BLaER1 treated with 17β-estradiol and CSF1 and Interleukin-3, amounts not matched to agents 10 nM and 100 nM (cell line): ENCODE results near the gene SEMA5B.

Source experiments
- H3K27ac ChIP-seq, 11 experiments: shearing (Covaris generic); formaldehyde crosslinking; 2 replicates each; pipeline ENCODE4 v1.8.1; 2022
- H3K27me3 ChIP-seq, 11 experiments: shearing (Covaris generic); formaldehyde crosslinking; 2 replicates each; pipeline ENCODE4 v1.8.1; 2022
- H3K36me3 ChIP-seq, 11 experiments: shearing (Covaris generic); formaldehyde crosslinking; 2 replicates each; pipeline ENCODE4 v1.8.1; 2022
- H3K4me1 ChIP-seq, 10 experiments: shearing (Covaris generic); formaldehyde crosslinking; 2 replicates each; pipeline ENCODE4 v1.8.1; 2022
- H3K4me2 ChIP-seq, 11 experiments: shearing (Covaris generic); formaldehyde crosslinking; 2 replicates each; pipeline ENCODE4 v1.8.1; 2022
- H3K4me3 ChIP-seq, 10 experiments: shearing (Covaris generic); formaldehyde crosslinking; 2 replicates each; pipeline ENCODE4 v1.8.1; 2022
- H3K9ac ChIP-seq, 11 experiments: shearing (Covaris generic); formaldehyde crosslinking; 2 replicates each; pipeline ENCODE4 v1.8.1; 2022
- H3K9me3 ChIP-seq, 11 experiments: shearing (Covaris generic); formaldehyde crosslinking; replicated peaks in 1 of 11; 2 replicates each; pipeline ENCODE4 v1.8.1; 2022
- H4K20me1 ChIP-seq, 11 experiments: shearing (Covaris generic); formaldehyde crosslinking; 2 replicates each; pipeline ENCODE4 v1.8.1; 2022
- Cebpa-rat ChIP-seq, 11 experiments: shearing (Covaris generic); IDR thresholded peaks; 2 replicates each; pipeline ENCODE4 v1.8.1; 2022

SEMA5B gene, protein sequence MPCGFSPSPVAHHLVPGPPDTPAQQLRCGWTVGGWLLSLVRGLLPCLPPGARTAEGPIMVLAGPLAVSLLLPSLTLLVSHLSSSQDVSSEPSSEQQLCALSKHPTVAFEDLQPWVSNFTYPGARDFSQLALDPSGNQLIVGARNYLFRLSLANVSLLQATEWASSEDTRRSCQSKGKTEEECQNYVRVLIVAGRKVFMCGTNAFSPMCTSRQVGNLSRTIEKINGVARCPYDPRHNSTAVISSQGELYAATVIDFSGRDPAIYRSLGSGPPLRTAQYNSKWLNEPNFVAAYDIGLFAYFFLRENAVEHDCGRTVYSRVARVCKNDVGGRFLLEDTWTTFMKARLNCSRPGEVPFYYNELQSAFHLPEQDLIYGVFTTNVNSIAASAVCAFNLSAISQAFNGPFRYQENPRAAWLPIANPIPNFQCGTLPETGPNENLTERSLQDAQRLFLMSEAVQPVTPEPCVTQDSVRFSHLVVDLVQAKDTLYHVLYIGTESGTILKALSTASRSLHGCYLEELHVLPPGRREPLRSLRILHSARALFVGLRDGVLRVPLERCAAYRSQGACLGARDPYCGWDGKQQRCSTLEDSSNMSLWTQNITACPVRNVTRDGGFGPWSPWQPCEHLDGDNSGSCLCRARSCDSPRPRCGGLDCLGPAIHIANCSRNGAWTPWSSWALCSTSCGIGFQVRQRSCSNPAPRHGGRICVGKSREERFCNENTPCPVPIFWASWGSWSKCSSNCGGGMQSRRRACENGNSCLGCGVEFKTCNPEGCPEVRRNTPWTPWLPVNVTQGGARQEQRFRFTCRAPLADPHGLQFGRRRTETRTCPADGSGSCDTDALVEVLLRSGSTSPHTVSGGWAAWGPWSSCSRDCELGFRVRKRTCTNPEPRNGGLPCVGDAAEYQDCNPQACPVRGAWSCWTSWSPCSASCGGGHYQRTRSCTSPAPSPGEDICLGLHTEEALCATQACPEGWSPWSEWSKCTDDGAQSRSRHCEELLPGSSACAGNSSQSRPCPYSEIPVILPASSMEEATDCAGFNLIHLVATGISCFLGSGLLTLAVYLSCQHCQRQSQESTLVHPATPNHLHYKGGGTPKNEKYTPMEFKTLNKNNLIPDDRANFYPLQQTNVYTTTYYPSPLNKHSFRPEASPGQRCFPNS

DNA sequence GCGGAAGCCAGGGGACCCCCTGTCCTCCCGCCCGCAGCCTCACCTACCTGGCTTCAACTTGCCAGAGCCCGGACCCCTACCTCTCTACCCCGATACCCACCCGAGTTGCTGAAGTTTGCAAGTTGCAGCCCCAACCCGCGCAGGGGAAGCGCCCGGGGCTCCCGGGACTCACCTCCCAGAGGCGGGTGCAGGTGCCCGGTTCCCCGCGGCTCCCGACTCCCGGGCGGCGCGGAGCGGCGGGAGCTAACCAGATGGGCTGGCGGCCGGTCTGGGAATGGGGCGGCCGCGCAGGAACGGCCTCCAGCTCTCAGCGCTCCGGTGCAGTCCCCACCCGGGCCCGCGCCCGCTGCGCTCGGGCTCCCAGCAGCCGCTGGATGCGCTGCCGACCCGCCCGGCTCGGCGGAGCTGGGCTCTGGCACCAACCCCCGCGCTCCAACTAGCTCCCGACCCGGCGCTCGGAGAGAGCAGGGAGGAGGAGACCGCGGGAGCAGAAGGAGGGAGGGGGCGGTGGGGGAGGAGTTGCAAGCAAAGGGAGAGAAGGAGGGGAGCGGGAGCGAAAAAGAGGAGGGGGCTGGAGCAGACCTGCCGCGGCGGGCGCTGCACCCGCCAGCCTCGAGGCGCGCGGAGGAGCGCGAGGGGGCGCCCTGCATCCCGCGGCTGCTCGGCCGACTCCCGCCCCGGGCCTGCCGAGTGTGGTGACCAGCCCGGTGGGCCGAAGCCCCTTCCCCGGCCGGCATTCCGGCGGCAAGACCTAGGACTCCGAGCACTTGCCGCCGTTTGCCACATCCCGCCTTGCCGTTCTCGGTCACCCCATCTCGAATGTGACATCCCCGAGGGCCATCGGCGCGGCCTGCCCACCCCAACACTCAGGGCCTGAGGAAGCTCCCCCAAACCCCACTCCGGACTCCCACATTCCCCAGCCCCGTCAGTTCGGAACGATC lies at the start of gene SEMA5B:
TSS of gene SEMA5B (minus strand) at position 472 of the 941 bp plus-strand sequence. CDS start 66,500 bp downstream, outside the sequence.
- Histone ChIP-seq H3K4me2 (peak within 1 kb of the TSS; percentile 96 to 100 (median 98)), H3K27me3 (peaks cover 82 to 97% (median 93%) of the 10 kb centered on the region in 11 experiments), H3K4me1 (peaks cover 12 to 29% (median 20%) of the 10 kb centered on the region in 10 experiments; a peak in 19 of 20 replicates), H3K4me3 (peak within 1 kb of the TSS; percentile 54 to 73 (median 64)), H3K27ac (no peak within 1 kb of the TSS), H3K36me3 (0 out of 22 replicates have a peak, but pooled peaks cover 0 to 3% (median 0%) of the 10 kb centered on the region in 11 experiments), H3K9ac (peak within 1 kb of the TSS; percentile 4 to 55 (median 43); a peak in 14 of 22 replicates), H4K20me1 (peaks cover 0 to 32% (median 16%) of the 10 kb centered on the region in 11 experiments; a peak in 17 of 22 replicates), H3K9me3 (peaks cover 0 to 16% (median 5%) of the 10 kb centered on the region in 11 experiments; a peak in 7 of 22 replicates)
- no peak for TF ChIP-seq Cebpa-rat (IDR thresholded peaks at IDR 0.05)

DNA sequence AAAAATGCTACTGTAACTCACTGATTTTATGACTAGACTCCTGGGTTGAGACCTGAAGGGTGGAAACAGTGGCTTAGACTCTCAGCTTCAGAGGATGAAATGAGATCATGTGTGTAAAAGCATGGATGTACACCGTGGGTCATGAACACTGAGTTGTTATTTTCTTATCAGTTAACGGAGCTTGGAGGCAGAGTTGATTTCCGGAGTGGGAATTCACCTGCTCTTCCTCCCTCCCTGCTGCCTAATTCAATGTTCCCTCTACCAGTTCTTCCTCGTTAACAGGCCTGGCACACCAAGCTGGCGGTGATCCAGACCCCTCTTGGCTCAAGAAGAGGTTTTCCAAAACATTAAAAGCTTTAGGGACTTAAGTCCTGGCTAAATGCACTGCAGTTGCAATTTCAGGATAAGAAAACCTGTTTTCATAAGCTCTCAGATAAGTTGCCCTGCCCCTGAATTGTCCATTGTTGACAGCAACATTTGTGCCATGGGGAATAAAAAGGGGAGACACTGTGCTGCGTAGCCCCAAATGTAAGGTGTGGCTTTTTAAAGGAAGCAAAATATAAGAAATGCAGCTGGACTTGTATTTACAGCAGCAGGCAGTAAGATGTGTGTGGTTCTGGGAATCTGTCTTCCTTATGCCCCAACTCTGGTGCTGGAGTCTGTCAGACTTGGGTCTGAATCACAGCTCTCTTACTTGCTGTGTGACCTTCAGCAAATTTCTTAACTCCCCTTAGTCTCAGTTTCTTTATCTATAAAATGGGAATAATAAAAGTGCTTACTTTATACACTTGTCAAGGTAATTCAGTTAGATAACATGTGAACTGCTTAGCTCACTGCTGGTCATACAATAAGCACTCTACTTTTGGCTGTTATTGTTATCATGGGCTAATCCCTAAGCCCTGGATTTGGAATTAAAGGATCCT lies 49.2 kb upstream of the SEMA5B start:
- Histone ChIP-seq H3K4me3 (no peak overlapping the region), H3K36me3 (no peaks in the 10 kb centered on the region), H3K9ac (no peak overlapping the region), H3K27me3 (peaks cover 0 to 23% (median 11%) of the 10 kb centered on the region in 11 experiments; a peak in 13 of 22 replicates), H4K20me1 (peaks cover 0 to 79% (median 50%) of the 10 kb centered on the region in 11 experiments; a peak in 17 of 22 replicates), H3K4me2 (no peak overlapping the region), H3K27ac (no peak overlapping the region), H3K9me3 (no peaks in the 10 kb centered on the region), H3K4me1 (peaks cover 11 to 30% (median 21%) of the 10 kb centered on the region in 10 experiments)
- TF ChIP-seq Cebpa-rat (IDR thresholded peaks at IDR 0.05) = no peak

DNA sequence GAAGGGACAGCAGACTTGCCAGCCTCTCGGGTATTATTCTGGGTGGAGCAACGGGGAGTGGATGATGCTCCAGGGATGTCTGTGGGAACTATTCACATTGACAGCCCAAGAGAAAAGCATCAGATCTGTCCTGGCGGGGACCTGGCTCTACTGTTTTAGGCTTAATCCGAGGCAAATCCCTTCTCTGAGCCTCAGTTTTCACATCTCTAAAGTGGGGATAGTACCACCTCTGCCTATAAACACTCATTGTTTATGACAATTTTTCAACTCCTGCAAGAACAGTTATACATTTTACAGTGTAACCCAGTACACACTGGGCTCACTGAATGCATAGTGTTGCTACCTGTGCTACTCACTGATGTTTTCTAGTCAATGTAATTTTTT lies 48.5 kb upstream of the SEMA5B start:
- TF ChIP-seq Cebpa-rat (IDR thresholded peaks at IDR 0.05) = no peak
- Histone ChIP-seq H3K9ac (no peak overlapping the region), H3K4me1 (peaks cover 8 to 30% (median 22%) of the 10 kb centered on the region in 10 experiments; a peak in 18 of 20 replicates), H3K27me3 (peaks cover 0 to 26% (median 14%) of the 10 kb centered on the region in 11 experiments; a peak in 14 of 22 replicates), H4K20me1 (peaks cover 0 to 79% (median 56%) of the 10 kb centered on the region in 11 experiments; a peak in 16 of 22 replicates), H3K27ac (no peak overlapping the region), H3K4me2 (no peak overlapping the region), H3K9me3 (no peaks in the 10 kb centered on the region), H3K4me3 (no peak overlapping the region), H3K36me3 (no peaks in the 10 kb centered on the region)

DNA sequence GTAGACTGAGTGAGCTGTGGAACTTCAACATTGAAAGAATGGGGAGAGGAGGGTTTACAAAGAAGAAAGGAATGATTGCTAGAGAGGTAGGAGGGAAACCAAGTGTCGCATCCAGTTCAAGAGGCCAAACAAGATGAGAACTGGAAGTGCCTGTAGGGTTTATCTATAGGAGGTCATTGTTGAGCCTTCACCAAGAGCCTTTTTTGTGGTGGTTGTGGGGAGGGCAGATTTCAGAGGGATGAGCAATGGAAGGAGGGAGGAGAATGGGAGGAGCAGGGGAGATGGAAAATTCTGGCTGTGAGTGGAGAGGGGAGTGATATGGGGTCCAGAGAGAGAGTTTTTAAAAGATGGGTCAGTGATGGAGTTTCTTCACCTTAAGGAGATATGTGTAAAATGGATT lies 47.8 kb upstream of the SEMA5B start:
- Histone ChIP-seq H3K4me2 (no peak overlapping the region), H3K36me3 (no peaks in the 10 kb centered on the region), H3K27me3 (peaks cover 0 to 30% (median 18%) of the 10 kb centered on the region in 11 experiments; a peak in 15 of 22 replicates), H3K4me1 (peaks cover 6 to 25% (median 21%) of the 10 kb centered on the region in 10 experiments; a peak in 18 of 20 replicates), H4K20me1 (peaks cover 0 to 79% (median 60%) of the 10 kb centered on the region in 11 experiments; a peak in 17 of 22 replicates), H3K9ac (no peak overlapping the region), H3K4me3 (no peak overlapping the region), H3K27ac (no peak overlapping the region), H3K9me3 (no peaks in the 10 kb centered on the region)
- TF ChIP-seq Cebpa-rat (IDR thresholded peaks at IDR 0.05) = no peak

DNA sequence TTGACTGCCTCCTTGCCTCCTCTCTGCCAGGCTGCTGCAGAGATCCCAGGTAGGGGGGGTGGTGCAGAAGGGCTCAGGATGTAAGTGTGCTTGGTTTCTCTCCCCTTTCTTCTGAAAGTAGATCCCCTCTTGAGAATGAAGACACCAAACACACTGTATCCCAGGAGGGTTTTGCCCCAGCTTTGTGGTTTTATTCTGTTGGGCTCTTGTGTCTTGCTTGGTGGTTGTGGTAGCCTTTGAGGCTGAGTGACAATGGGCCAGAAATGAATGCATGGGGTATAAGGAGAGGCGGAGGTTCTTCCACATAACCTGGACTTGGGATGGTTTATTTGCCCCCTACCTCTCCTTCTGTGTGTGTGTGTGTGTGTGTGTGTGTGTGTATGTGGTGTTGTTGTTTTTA lies 45.0 kb upstream of the SEMA5B start:
- H3K4me1 ChIP-seq = peaks cover 14 to 33% (median 30%) of the 10 kb centered on the region in 10 experiments
- H3K27me3 ChIP-seq = peaks cover 17 to 57% (median 43%) of the 10 kb centered on the region in 11 experiments
- H3K27ac ChIP-seq = no peak overlapping the region
- no peaks in the 10 kb centered on the region for H3K9me3 ChIP-seq
- H4K20me1 ChIP-seq = peaks cover 0 to 84% (median 70%) of the 10 kb centered on the region in 11 experiments; a peak in 17 of 22 replicates
- H3K36me3 ChIP-seq = no peaks in the 10 kb centered on the region
- TF ChIP-seq Cebpa-rat (IDR thresholded peaks at IDR 0.05) = no peak
- H3K4me3 ChIP-seq = no peak overlapping the region
- H3K4me2 ChIP-seq = peak overlapping the region; percentile 18 to 88 (median 72); a peak in 20 of 22 replicates
- no peak overlapping the region for H3K9ac ChIP-seq

DNA sequence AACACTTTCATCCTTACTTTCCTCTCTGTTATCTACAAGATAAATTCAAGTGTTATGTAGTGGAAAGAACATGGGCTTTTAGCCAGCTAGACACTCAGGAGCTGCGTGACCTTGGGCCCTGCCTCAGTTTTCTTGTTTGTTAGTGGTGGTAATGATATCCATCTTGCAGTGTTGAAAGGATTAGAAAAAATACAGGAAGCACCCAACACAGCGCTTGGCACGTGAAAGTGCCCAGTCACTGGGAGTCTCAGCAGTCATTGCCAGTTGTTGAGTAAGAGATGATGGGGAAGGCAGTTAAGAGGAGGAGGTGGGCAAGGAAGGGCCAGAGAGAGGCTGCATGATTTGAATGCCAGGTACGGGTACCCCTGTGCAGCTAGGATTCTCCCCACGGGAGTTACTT lies 44.6 kb upstream of the SEMA5B start:
- no peak overlapping the region for H3K9ac ChIP-seq
- H3K36me3 ChIP-seq = no peaks in the 10 kb centered on the region
- H3K27ac ChIP-seq = no peak overlapping the region
- H3K4me1 ChIP-seq = peaks cover 16 to 37% (median 34%) of the 10 kb centered on the region in 10 experiments
- peaks cover 0 to 83% (median 66%) of the 10 kb centered on the region in 11 experiments; a peak in 17 of 22 replicates for H4K20me1 ChIP-seq
- H3K27me3 ChIP-seq = peaks cover 22 to 62% (median 47%) of the 10 kb centered on the region in 11 experiments
- peak overlapping the region; percentile 18 to 88 (median 72); a peak in 20 of 22 replicates for H3K4me2 ChIP-seq
- H3K9me3 ChIP-seq = no peaks in the 10 kb centered on the region
- no peak for TF ChIP-seq Cebpa-rat (IDR thresholded peaks at IDR 0.05)
- H3K4me3 ChIP-seq = no peak overlapping the region

DNA sequence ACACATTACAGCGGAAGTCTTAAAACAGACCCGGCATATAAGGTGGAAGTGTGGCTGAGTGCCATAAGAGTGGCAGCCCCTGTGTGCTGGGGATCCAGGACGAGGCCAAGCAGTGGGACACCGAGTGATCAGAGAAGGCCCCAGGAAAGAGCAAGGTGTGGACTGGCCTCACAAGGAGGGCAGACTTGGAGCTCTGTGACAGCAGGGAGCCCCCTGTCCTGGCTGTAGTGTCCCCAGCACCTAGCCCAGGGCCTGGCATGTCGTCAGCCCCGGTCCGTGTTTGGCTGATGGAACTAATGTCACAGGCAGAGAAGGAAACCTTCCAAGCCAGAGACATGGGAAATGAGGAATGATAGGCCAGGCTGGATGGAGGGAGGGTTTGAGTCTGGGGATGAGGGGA lies 44.0 kb upstream of the SEMA5B start:
- Histone ChIP-seq H3K36me3 (no peaks in the 10 kb centered on the region), H4K20me1 (peaks cover 0 to 78% (median 60%) of the 10 kb centered on the region in 11 experiments; a peak in 17 of 22 replicates), H3K9ac (no peak overlapping the region), H3K27me3 (peaks cover 27 to 67% (median 53%) of the 10 kb centered on the region in 11 experiments), H3K4me1 (peaks cover 19 to 41% (median 39%) of the 10 kb centered on the region in 10 experiments), H3K27ac (no peak overlapping the region), H3K9me3 (no peaks in the 10 kb centered on the region), H3K4me2 (peak overlapping the region in 9 of 11 experiments; percentile 29 to 77 (median 53); a peak in 16 of 22 replicates), H3K4me3 (no peak overlapping the region)
- TF ChIP-seq Cebpa-rat (IDR thresholded peaks at IDR 0.05) = no peak
